Stimulated activated CD4-positive, alpha-beta T cell treated with anti-CD3 and anti-CD28 coated beads, Interleukin-4, amount 100 ng/mL, for 24 hours (primary cell): ENCODE results near the gene BORCS5.
A peak's percentile ranks its signal among the peaks of the same experiment; 100 is the strongest.
"Not testable (repeated sequence)": the region's sequence is repeated elsewhere in the genome, so short reads cannot be mapped to it uniquely, and the experiment has no call there.

Experiments used
- DNase-seq: peaks from one replicate; pipeline ENCODE4 v3.0.0-alpha.2; 2020

BORCS5 gene

GRCh38 chr12:12356896-12357718, at the start of gene BORCS5:
TSS of gene BORCS5 (plus strand) at chr12:12357078. CDS start at chr12:12357452, 374 bp downstream.
- DNase-seq: peak; percentile 98

DNA sequence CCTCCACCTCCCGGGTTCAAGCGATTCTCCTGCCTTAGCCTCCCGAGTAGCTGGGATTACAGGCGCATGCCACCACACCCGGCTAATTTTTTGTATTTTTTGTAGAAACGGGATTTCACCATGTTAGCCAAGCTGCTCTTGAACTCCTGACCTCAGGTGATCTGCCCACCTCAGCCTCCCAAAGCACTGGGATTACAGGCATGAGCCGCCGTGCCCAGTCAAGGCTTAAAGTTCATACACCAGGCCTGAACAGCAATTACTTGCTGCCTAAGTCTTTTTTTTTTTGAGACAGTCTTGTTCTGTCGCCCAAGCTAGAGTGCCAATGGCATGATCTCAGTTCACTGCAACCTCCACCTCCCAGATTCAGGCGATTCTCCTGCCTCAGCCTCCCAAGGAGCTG, 46.2 kb upstream of the BORCS5 start:
- not testable (repeated sequence) for DNase-seq

- DNase-seq: no peak
These were observed 41.0 kb upstream of the BORCS5 start for GRCh38 chr12:12315838-12316237.

- DNase-seq: no peak
These were observed 37.3 kb upstream of the BORCS5 start for GRCh38 chr12:12319451-12320183.

DNA sequence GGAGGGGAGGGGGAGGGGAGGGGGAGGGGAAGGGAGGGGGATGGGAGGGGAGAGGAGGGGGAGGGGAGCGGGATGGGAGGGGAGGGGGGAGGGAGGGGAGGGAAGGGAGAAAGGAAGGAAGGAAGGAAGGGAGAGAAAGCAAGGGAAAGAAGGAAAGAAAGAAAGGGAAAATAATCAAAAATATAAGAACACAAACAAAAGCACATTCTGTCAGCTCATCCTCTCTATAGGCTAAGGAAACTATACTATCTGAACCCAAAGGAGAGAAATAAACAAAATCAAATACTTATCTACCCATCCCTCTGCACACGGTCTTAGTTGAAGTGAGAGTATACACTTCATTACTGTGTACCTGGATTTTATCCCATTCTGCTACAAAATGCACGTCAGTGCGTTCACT, 33.8 kb upstream of the BORCS5 start:
- no peak for DNase-seq

DNA sequence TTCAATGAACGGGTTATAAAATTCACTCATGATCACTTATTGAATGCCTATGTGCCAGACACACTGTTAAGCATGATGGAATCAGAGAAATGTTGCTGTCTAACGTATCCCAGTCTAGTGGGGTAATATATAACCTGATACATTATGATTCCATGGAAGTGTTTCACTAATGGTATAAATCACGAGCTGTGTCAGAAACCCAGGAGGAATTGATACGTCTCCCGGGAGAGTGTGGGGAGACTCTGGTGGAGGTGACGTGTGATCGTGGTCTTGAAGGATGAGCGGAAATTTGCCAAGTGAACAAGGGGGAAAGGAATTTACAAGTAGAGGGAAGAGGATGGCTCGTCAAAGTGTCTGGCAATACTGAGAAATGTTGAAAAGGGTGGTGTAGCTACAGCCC, 33.3 kb upstream of the BORCS5 start:
- DNase-seq: no peak

DNA sequence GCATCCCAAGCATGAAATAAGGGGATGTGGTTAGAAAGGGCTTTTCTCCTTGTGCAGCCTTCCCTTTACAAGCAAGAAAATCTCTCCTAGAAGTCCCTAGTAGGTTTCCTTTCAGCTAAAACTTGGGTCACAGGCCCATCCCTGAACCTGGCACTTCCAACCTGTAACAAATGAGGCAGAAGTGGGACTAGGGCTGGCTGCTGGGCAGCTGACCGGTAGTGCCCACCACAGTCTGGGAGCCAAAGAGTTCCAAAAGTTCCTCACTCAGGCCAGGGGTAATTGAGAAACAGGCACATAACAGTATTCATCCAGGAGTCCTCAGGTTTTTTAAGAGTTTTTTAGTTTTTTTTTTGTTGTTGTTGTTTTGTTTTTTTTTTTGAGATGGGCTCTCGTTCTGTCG, 30.6 kb upstream of the BORCS5 start:
- DNase-seq: no peak

- peak; percentile 35 for DNase-seq
These were observed 29.1 kb upstream of the BORCS5 start for GRCh38 chr12:12327802-12328201.

GRCh38 chr12:12331244-12331771, 25.6 kb upstream of the BORCS5 start:
- DNase-seq: no peak

DNA sequence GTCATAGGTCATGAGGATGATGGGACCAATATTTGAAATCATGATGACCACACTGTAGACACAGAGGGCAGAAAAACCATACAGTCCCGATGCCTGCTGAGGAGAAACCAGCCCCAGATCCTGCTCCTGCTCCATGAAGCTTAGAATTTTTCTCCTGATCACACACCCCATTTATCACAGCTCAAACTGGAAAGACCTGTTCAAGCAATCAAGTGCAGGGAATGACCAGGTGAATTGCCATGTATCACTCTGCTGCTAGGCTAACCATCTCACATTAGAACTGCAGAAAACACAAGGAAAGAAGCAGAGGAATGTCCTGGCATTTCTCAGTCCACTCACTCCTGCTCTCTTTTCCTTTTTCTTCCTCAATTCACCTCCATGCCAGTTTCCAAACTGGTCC, 25.0 kb upstream of the BORCS5 start:
- DNase-seq: no peak

DNA sequence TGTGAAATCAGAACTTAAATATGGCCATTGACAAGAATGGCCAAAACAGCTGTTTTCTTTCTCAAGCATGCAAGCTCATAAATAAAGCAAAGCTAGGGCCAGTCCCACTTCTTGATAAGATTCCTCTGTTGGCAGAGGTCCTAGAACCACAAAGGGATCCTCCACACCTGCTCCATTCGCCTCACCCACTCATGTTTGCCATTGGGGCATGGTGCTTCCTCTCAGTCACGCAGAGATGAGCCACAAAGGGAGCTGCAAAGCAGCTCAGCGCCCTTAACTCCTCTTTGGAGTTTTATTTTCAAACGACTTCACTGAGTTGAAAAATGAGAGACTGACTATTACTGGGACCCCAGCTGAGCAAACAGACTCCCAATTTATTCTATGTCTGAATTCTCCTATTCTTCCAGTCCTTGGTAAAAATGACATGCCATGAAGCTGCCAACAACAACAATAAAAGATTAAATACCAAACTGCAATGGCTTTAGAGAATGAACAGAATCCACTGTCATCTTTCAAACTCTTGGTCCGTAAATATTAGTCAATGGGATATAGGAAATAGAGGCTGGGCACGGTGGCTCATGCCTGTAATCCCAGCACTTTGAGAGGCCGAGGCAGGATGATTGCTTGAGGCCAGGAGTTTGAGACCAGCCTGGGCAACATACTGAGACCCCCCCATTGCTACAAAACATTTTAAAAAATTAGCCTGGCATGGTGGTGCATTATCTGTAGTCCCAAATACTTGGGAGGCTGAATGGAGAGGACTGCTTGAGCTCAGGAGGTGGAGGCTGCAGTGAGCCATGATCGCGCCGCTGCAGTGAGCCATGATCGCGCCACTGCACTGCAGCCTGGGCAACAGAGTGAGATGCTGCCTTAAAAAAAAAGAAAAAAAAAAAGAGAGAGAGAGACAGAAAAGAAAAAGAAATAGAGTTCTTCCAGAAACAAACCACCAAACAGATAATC, 23.2 kb upstream of the BORCS5 start:
- no peak for DNase-seq

DNA sequence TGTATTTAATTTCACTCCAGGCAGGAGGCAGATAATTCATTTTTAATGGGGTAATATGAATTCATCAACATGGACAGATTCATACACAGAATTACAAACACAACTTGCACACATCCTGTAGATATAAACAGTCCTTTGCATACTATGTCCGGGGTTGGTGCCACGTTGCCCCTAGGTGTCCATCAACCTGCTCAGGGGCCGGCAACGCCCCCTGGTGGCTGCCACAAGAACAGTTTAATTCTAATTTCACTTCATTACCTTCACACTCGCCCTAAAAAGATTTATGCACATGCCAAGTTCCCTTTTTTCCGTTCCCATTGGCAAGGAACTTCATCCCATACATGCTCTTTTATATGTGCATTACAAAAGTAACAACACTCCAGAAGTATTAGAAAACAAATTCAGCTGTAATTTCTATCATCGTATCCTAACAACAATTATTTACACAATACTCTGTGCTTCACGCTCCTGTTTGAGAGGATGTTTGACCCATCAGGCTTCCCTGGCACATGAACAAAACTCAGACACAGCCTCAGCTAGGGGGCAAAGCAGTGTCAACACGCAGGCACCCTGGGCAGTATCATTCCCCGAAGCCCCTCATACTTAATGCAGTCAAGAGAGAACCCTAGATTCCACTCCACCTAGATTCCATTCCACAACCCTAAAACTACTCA, 22.4 kb upstream of the BORCS5 start:
- peak; percentile 63 for DNase-seq

DNA sequence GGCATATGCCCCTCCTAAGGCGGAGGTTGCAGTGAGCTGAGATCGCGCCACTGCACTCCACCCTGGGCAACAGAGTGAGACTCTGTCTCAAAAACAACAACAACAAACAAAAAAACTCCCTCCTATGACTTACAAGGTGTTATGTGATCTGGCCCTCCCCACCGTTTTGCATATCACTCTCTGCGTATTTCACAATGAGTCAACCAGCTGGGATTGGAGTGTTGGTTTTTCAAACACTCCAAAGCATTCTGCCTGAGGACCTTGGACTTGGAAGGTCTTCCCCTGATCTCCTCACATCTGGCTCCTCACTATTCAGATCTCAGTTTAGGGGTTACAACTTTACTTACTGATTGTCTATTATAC, 20.8 kb upstream of the BORCS5 start:
- no peak for DNase-seq

DNA sequence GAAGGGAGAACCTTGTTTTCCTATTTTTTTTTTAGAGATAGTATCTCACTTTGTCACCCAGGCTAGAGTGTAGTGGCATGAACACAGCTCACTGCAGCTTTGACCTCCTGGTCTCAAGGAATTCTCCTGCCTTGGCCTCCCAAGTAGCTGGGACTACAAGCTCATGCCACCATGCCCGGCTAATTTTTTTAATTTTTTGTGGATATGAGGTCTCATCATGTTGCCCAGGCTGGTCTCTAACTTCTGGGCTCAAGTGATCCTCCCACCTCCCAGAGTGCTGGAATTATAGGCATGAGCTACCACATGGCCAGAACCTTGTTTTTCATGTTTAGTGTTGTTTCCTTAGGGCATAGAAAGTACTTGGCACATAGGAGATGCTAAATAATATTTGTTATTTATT, 20.4 kb upstream of the BORCS5 start:
- no peak for DNase-seq

DNA sequence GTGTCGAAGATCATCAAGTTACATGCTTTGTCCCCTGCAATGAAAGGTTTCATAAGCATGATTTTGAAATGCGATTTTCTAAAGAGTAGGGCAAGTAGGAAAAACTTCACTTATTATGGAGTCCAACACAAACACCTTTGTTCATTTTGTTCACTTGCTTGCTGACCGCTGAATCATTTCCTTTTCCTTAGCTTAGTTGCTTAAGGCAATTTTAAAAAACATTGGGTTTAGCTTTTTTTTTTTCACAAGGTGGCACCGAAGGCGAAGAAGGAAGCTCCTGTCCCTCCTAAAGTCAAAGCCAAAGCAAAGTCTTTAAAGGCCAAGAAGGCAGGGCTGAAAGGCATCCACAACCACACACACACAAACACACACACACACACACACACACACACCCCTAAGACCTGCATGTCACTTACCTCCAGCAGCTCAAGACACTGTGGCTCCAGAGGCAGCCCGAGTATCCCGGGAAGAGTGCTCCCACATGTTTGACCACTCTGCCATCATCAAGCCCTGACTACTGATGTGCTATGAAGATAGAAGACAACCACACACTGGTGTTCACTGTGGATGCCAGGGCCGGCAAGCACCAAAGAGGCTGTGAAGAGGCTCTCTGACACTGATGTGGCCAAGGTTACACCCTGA, 18.2 kb upstream of the BORCS5 start:
- DNase-seq: no peak

DNA sequence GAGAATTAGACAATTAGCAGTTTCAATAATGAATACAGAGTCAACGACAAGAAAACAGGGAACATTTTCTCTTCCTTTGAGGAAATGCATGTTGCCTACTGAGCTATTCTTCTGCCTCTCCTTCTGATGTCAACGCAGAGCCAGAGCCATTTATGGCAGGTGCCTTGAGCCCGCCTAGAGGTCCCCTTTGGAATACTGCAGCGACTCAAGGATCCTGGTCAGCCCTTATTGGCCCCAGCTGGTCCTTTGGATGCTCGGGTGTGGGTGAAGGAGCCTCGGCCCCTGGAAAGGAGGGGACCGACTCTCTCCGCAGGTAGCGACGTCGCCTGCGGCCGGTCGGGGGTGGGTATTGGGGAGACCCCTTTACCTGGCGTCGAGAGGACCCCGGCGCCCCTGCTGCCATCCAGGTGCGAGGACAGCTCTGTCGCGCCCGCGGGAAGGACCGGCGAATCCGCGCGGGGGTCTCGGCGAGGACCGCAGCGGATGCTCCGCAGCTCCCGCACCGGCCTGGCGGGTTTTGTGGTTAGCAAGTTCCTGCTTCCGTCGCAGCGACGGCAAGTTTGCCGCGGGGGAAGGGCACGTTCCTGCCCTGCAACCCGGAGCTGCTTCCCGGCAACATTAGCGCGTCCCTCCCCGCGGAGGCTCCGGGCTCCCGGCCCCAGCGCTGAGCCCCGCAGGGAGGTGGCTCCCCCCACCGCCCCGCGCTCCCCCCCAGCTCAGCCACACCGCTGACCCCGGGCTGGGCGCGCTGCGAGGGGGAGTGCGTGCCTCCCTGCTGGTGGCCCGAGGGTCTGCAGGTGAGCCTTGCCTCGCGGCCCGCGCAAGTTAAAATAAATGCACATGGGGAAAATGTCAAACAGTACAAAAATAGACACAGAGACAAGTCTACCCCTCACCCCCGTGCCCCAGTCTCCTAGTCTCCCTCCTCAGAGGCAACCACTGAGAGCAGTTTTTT, 6.9 kb upstream of the BORCS5 start, which contains the start of gene MANSC1:
TSS of gene MANSC1 (minus strand) at position 532 of the 955 bp plus-strand sequence. CDS start 6,928 bp downstream, outside the sequence.
- DNase-seq: peak; percentile 42

DNA sequence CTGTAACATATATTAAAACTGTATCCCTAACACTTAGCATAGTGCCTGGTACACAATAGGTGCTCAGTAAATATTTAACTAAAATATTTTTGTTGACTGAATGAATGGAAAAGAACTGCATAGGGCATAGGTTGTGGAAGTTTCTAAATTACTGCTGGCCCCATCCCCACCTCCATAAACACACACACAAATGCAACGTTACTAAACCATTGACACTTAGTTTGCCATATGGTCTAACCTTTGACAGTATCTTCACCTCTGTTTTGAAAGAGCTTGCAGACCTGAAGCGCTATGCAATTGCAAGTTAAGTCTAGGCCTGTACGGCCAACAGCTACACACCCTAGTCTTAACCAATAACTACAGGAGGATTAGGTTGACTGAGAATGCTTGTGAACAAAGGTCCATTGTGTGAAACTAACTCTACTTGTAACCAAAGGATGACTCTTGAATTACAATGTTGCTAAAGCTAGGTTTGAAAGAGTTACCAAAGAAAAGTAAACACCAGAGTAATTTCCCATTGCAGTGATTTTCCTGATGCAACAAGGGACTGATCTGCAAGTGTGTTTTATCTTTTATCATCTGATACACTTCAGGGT, 5.9 kb upstream of the BORCS5 start:
- no peak for DNase-seq

- not testable (repeated sequence) for DNase-seq
These were observed 5.3 kb upstream of the BORCS5 start for GRCh38 chr12:12351468-12352185.

- no peak for DNase-seq
These were observed 3.6 kb upstream of the BORCS5 start for GRCh38 chr12:12353276-12353675.
